ENCODE results near the gene SEC24D.

DNA sequence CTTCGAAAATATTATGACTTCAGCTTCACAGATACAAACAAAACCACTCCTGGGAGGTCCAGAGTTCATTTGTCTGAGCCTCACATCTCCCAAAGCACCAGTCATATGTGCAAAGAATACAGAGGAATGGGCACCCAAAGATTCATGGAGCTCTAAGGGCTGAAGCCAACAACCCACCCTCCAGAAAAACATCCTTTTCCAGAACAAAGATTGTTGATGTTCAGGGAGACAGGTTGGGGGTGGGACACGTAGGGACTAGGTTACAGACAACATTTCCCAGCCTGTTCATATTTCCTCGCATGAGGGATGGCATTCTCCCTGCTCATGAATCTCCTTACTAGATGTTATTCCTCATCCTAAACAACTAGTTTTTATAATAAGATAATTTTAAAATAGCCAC is 79.5 kb downstream of the SEC24D start:
- TF ChIP-seq, protein P1, sequence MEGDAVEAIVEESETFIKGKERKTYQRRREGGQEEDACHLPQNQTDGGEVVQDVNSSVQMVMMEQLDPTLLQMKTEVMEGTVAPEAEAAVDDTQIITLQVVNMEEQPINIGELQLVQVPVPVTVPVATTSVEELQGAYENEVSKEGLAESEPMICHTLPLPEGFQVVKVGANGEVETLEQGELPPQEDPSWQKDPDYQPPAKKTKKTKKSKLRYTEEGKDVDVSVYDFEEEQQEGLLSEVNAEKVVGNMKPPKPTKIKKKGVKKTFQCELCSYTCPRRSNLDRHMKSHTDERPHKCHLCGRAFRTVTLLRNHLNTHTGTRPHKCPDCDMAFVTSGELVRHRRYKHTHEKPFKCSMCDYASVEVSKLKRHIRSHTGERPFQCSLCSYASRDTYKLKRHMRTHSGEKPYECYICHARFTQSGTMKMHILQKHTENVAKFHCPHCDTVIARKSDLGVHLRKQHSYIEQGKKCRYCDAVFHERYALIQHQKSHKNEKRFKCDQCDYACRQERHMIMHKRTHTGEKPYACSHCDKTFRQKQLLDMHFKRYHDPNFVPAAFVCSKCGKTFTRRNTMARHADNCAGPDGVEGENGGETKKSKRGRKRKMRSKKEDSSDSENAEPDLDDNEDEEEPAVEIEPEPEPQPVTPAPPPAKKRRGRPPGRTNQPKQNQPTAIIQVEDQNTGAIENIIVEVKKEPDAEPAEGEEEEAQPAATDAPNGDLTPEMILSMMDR (IDR thresholded peaks at IDR 0.05; ENCODE audit: extremely low read depth in 1 of 2, insufficient read depth in 1 of 2, low read depth in 1 of 2, low read length in 2 of 2) = no peak
- no peak for TF ChIP-seq POLR2A (IDR thresholded peaks at IDR 0.05; ENCODE audit: low read depth, low read length)
- TF ChIP-seq EZH2 (IDR thresholded peaks at IDR 0.05; ENCODE audit: borderline replicate concordance, low read depth, low read length, severe bottlenecking) = no peak
- TF ChIP-seq POLR2AphosphoS5 (IDR thresholded peaks at IDR 0.05; ENCODE audit: insufficient read depth, low read depth, low read length) = no peak
- TF ChIP-seq FOS (IDR thresholded peaks at IDR 0.05; ENCODE audit: borderline replicate concordance, insufficient read depth, low read length) = no peak
- no peak for TF ChIP-seq GATA2 (IDR thresholded peaks at IDR 0.05; ENCODE audit: insufficient read depth, insufficient read length, low read depth, low read length)
- TF ChIP-seq MYC (IDR thresholded peaks at IDR 0.05; ENCODE audit: low read depth, low read length) = no peak
